OCI-LY3 (cell line): ENCODE measurements around the gene GNAS-AS1.

Experiments
- CTCF ChIP-seq: fragments of 200-600, 300-600 bp; sonication (generic); IDR thresholded peaks from 2 replicates; pipeline ENCODE4 v1.5.1; 2014; ENCODE audit warnings: antibody characterized with exemption, low read length, low read depth
- EZH2phosphoT487 ChIP-seq: fragments of 200-600 bp; shearing (Covaris generic); IDR thresholded peaks from 2 replicates; pipeline ENCODE4 v1.6.1; 2018; ENCODE audit warnings: antibody characterized with exemption, mixed run types, low read depth

- TF ChIP-seq CTCF (no peak), EZH2phosphoT487 (no peak)
Measured at GRCh38 chr20:58787211-58788005, 63.3 kb downstream of the GNAS-AS1 start.
